HG03457 (cell line): ENCODE measurements around the gene CGREF1.
"Not testable (repeated sequence)": the region's sequence is repeated elsewhere in the genome, so short reads cannot be mapped to it uniquely, and the experiment has no call there.

Source experiments
- ATAC-seq: cut with Tn5 transposase; IDR thresholded peaks from one replicate; pipeline ENCODE4 v1.9.1; 2021; ENCODE audit warnings: moderate number of reproducible peaks; ENCODE audit not compliant: unreplicated experiment

Gene CGREF1

DNA sequence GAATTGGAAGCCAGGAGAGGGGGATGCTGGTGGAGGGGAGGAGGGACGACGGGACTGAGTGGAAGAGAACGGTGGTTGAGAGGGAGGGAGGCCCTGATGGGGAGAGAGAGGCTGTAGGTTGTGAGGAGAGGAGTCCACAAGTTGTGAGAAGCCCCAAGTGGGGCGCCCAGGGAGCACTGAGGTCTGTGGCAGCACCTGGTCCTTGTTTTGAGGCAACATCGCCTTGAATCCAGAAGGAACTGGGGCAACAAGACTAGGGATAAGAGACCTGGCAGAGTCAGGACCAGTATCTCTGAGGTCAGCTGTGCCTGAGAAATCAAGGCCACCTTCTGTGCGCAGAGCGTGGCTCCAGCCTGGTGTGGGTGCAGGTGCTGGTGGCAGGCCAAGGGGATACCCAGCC, 19.2 kb upstream of the CGREF1 start:
- ATAC-seq: no peak

DNA sequence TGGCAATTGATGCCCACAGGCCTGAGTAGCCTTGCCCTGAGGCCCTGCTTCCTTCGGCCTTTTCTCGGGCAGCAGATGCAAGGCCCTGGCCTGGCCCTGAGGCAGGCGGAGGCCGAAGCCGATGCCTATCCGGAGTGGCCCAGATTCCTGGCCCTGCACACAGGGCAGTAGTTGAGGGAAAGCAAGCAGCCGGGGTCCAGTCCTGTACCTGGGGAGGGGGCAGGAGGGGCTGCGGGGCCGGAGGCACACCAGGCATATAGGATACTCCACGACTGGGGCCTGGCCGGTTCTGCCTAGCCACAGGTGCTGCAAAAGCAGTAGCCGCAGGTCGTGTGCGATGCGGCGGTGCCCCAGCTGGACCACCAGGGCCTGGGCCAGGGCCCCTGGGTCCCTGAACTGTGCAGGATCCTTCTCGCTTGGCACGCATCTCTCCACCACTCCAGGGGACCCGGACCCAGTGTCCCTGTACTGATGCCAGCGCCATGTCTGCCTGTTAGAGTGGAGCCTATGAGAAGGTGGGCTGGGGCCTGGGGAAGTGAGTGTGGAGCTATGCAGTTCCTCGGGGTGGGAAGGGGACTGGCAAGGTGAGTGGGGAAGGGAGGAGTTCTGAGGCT, 18.5 kb upstream of the CGREF1 start:
- no peak for ATAC-seq

DNA sequence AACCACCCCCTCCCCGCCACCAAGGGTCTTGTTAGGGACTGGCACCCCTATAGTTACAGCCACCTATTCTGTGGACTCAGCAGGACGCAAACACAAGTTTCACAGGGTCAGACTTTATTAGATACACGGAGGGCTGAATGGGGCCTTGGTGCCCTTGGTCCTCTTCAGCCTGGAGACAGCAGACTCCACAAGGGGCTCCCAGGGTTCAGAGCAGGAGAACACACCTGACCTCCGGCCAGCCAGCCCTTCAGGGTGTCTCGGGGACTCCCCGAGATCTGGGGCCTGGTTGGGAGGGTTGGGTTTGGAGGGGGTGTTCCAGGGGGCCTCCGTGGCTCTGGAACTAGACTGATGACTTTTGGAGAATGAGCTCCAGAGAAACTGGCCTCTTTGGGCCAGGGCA, 17.8 kb upstream of the CGREF1 start:
- ATAC-seq: no peak

DNA sequence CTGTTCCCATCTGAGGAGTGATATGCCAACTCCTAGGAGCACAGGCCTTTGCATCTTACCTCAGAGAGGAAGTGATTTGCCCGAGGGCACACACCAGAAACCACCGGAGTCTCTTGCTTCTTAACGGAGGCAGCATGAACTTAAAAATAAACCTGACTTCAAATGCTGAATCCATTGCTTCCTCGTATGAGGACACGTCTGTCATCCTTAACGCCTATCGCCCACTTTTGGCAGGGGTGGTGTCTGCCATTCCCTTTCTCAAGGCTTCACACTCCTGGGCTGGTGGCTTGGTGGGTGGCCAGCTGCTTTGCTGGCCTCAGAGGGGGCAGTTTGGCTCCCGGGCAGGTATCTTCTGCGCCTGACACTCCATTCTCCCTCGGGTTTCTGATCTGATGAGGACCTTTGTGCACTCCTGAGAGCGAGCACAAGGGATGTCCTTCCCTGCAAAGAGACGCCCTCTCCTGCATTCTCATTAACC, 16.6 kb upstream of the CGREF1 start:
- no peak for ATAC-seq

DNA sequence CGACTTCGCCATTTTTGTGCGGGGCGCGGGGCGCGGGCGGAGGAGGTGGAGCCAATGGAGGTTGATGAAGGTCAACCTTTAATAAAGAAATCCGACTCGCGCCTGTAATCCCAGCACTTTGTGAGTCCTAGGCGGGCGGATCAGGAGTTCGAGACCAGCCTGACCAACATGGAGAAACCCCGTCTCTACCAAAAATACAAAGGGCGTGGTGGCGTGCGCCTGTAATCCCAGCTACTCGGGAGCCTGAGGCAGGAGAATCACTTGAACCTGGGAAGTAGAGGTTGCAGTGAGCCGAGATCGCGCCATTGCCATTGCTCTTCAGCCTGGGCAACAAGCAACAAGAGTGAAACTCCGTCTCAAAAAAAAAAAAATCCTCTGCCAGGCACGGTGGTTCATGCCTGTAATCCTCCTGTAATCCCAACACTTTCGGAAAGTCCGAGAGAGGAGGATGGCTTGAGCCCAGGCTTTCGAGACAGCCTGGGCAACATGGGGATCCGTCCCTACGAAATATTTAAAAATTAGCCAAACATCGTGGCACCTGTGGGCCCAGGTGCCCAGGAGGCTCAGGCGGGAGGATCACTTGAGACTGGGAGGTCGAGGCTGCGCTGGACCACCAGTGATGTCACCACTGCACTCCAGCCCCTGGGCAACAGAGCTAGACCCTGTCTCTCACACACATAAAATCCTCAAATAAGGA, 16.0 kb upstream of the CGREF1 start:
- ATAC-seq: no peak

DNA sequence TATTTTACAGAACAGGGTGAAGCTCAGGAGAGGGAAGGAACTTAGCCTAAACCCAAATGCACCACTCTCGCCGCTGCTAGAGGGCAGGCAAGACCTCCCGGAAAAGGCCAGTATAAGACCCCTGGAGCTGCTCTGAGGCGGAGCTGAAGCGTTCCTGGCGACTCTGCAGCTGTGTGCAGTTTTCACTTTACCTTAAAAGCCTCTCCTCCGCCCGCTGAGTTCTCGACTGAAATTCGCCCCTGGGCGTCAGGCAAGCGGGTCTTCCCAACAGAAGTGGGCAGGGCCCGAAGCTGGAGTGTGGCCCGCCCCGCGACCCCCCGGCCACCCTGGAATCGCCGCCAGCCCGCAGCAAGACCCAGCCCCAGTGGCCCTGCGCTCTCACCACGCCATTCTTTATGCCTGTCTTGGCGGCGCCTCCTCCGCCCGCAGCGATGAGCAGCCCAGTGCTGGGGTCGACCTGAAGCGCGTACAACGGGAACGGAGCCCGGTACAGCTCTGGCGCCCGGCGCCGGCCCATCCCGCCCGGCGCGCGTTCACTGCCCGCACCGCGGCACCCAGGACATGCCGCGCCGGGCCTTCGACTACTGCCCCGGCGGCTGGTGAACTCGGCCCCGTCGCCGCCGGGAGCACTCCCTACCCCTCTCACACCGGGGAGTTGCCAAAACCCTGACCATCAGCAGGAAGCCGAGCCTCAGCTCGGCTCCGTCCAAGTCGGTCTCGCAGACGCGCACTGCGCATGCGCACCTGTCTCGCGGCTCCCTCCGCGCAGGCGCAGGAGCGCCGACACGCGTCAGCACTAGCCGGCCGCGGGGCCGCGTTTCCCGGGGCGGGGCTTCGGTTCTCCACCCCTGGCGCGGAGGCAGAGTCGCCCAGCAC, 15.2 kb upstream of the CGREF1 start, which contains the start of gene PREB:
PREB (minus strand) TSS at position 732 of the 876 bp plus-strand sequence; CDS start at position 517, 215 bp downstream.
- ATAC-seq: peak; percentile 59

DNA sequence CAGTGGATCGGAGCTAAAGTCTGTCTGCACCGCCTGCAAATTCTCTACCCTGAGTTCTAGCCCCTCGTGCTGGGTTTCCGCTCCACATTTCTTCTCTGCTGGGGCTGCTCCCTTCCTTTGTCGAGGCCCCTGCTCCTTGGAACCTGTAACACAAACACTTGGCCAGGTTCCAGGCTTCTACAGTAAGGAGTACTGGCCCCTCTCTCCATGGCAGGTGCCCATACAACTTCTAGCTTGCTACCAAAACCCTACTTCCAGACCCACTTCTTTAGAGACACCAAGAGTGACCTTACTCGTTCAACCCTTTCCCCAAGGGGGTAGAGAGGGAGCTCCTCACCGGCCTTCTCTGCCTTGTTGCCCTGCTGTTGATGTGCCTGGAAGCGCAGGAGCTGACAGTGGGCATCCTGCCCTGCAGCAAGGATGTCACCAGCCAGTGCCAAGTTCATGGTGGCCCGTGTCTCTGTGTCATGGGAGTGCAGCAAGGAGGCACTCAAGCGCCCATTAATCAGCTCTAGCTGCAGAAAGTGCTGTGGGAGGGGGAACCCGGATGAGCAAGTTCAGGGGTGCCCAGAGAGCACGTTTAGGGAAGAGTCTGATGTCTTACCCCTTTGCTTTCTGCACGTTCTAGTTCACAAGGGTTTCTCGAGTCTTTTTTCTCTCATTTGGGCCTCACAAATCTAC, 14.4 kb upstream of the CGREF1 start:
- ATAC-seq: no peak

DNA sequence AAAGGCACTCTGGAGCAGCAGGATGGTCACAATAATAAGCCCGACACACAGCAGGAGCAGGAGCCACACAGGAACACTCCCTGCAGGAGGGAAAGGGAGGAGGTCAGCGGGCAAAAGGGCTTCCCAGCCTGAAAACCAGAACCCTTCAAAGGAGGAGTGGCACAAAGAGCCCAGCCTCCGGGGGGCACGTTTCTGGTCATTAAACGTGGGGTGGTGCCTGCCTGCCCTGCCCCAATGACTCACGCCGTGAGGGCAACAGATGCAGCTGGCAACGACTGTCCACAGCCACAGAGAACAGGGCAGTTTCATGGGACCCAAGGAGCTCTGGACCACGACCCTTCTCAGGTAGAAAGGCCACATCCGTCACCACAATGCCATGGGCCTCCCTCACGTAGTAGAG, 12.5 kb upstream of the CGREF1 start:
- ATAC-seq: no peak

DNA sequence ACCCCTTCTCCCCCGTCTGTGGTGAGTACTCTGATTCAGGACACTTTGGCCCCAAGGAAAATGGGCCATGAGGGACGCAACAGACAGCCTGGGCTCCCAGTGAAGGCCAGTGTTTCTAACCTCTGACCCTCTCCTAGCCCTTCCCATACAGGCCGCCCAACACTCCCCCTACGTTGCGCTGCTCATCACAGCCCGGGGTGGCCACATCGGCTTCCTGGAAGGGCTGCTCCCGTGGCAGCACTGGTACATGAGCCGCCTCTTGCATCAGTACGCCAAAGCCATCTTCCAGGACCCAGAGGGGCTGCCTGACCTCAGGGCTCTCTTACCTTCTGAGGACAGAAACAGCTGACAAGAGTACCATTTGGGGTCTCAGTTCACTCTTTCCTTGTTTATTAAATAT, 11.5 kb upstream of the CGREF1 start:
- no peak for ATAC-seq

DNA sequence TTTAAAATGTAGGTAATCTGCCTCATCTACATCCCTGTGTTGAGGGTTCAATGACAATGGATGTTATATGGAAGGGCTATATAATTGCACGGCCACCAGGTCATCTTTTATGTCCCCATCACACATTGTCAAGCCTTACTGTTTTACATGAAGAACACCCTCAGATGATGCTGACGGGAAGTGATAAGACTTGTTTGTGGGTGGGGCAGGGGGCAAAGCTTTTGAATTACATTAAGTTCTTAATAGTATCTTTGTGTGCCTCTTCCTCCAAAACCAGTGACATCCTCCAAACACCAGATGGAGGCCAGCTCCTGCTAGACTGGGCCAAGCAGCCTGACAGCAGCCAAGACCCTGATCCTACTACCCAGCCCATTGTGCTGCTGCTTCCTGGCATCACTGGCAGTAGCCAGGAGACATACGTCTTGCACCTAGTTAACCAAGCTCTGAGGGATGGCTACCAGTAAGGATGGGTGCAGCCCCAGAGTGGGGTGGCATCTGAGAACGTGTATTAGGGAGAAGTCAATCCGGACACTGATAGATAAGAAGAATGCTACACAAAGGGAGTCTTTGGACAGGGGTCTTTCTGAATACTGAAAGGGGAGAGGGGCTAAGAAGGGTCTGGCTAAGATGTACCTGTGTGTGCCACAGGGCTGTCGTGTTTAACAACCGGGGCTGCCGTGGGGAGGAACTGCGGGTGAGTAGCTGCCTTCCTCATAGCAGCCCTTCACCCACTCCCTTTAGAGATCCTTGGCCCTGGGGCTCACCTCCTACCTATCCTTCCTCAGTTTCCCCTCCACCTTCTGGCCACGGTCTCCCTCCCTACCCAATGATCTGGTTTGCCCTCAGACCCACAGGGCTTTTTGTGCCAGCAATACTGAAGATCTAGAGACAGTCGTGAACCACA, 10.0 kb upstream of the CGREF1 start:
- no peak for ATAC-seq

DNA sequence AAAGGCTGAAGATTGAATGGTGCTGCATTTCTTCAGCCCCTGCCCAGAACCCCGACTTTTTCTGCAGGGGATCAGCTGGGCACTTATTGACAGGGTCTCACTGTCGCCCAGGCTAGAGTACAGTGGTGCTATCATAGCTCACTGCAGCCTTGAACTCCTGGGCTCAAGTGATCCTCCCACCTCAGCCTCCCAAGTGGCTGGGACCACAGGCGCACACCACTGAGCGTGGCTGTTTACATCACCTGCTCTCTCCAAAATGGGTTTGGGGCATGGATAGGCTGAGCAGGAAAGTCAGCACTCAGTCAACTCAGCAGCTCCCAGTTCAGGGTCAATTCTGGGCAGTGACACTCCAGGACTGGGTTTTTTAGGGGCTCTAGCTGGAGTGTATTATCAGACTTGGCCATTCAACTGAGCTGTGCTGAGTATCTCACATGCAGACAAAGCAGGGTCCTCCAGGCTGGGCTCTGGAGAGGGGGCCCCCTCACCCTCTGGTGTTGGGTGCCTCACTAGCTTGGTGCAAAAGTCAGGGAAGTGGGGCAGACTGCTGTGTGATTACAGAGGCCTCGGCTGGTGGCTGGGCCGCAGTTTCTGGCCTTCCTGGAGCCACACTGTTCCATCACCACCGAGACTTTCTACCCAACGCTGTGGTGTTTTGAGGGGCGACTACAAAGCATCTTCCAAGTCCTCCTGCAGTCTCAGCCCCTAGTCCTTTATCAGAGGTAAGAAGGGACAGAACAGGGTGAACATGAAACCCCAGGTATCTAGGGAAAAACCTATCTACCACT, 9.1 kb upstream of the CGREF1 start:
- ATAC-seq: no peak

DNA sequence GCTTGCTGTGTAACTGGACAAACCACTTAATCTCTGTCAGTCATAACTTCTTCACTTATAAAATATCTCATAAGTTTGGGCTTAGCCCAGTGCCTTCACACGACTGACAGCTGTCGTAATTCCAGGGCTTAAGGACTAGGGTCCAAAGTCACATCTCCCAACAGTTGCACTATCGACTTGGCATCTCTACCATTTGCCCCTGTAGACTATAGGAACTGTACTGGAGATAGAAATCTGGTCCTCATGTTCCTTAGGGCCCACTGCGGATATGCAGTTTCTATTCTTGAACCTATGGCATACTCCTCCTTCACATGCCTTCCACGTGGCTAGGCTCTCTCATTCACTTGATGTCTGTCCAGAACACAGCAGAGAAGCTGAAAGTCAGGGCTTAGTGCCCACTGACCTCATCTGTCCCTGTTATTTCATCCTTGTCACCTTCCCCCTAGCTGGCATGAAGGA, 7.4 kb upstream of the CGREF1 start:
- ATAC-seq: no peak

DNA sequence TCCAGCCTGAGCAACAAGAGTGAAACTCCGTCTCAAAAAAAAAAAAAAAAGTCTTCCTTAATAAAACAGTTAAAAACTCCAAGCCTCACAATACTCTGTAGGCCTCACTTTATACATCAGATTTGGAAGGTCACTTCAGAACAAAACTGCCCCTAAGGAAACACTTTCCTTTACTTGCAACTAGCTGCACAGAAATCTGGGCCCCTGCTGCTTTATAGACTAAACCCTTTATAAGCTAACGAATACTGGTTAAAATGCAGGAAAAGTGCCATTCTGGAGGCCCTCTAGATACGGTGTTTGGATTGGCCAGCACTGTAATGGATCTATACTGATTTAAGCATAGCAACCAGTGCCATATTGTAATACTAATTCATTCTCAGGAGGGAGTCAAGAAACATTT, 6.2 kb upstream of the CGREF1 start:
- no peak for ATAC-seq

DNA sequence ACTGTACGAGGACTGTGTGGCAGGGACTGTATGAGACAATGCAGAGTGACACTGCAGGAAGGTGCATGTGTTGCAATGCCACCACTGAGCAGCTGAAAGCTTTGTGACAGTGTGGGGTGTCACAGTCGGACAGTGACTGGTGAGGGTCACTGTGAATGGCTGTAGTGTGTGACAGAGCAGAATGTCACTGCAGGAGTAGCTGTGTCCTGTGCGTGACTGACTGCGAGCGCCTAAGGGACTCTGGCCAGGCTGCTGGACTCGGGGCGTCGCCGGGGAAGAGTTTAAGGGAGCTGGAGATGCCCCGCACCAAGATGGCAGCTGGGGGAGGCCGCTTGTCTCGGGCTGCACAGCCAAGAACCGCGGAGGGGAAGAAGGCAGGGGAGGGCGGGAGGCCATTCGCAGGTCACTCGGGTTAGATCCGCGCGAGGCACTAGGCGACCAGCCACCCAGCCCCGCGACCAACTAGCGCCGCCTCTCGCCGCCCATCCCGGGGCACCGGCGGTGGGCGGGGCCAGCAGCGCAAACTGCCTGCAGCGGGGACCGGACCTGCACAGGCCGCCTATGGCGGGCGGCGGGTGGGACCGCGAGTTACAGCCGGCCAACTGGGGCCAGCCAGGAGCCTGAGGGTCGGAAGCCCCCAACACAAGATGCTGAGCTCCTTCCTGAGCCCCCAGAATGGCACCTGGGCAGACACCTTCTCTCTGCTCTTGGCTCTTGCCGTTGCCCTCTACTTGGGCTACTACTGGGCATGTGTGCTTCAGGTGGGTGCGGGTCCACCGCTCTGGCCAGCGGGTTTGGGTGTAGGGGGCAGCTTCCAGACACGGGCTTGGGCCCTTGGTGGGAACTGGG, 4.6 kb upstream of the CGREF1 start, which contains the start of gene ABHD1:
ABHD1 (plus strand) TSS at position 514 of the 849 bp plus-strand sequence; CDS start at position 648, 134 bp downstream.
- no peak for ATAC-seq

DNA sequence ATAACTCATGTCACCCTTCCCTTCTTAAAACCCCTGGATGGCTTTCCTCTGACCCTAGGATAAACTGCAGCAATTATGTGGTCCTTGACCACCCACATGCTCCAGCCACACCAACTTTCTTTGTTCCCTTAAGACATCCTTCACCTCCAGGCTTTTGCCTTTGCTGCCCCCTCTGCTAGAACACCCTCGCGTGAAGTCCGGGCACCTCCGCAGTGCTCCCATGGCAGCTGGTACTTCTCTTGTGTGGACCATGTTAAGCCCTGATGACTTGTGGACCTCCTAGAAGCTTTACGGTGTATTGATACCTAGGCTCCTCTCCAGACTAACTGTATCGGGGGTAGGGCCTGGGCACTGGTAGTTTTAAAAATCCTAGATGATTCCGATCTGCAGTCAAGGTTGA, 3.9 kb upstream of the CGREF1 start:
- no peak for ATAC-seq

DNA sequence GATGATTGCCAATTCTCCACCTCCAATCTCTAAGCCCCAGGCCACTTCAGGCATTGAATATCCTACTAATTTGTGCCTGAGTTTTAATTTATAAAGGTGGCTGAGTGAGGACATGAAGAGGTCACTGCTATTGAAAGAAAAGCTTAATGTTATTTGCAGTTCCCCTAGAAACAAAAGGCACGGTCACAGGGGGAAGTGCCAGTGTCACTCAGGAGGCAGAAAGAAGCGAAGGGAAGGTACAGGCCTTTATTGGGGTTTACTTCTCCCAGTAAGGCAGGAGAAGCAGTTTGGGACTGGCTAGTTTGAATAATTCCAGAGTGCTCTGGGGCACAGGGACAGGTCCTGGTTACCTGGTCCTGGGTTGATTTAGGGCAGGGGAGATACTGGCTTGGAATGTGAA, 3.0 kb upstream of the CGREF1 start:
- no peak for ATAC-seq

DNA sequence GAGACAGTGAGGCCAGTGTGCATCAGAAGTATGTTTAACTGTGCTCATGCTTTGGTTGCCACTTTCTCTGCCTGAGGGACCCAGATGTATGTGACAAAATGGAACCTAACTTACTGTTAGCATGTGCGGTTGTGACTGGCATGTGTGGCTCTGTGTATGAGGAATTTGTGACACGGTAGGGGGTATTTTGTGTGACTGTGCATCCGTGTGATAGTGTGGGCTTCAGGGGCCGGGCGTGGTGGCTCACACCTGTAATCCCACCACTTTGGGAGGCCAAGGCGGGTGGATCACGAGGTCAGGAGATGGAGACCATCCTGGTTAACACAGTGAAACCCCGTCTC, 372 bp upstream of the CGREF1 start:
- ATAC-seq: not testable (repeated sequence)

DNA sequence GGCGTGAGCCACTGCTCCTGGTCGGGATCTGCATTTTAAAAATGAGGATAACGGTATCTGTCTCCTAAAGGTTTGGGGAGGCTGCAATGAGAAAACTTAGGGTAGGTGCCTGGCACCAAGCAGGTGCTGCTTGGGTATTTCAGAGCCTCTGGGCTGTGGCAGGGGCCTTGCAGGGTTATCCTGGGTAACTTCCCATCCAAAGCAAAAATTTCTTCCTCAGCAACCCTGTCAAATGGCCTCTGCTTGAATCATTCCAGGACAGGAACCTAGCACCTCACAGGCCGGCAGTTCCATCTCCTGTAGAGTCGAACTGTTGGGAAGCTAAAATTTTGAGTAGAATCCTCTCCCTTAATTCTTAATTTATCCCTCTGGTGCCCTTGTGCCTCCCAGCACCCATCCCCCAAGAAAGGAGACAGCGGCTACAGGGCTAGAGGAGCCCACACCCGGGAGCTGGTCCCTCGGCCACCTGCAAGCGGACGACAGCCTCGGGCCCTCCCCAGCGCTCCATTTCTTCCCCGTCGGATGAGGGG, 868 bp downstream of the CGREF1 start:
- no peak for ATAC-seq
